Tibial nerve (tissue), 4 donors: ENCODE measurements around the gene ARL8B. TPM values are rescaled to one million over a fixed set of nuclear protein-coding genes. Genes with fewer than 3 reads are reported as not detected.

ENCODE experiments used
- DNase-seq, 2 donors: peaks; one replicate each; pipeline ENCODE4 v3.0.0-alpha.2; 2019; ENCODE audit warnings: low spot score in 2 of 2
- H3K27ac ChIP-seq, 4 donors: fragments of 200-600 bp; sonication (generic) in 3 of 4; one replicate each; pipeline ENCODE4 v1.5.1; 2017 to 2019; ENCODE audit warnings: mild to moderate bottlenecking in 1 of 4
- H3K27me3 ChIP-seq, 2 donors: fragments of 200-600 bp; sonication (generic) in 1 of 2; one replicate each; pipeline versions ENCODE4 v1.5.1 to v1.6.0; 2017 to 2019
- H3K36me3 ChIP-seq, 3 donors: fragments of 200-600 bp; sonication (generic); one replicate each; pipeline ENCODE4 v1.5.1; 2018 to 2019
- H3K4me1 ChIP-seq, 4 donors: fragments of 200-600 bp; sonication (generic) in 3 of 4; one replicate each; pipeline ENCODE4 v1.5.1; 2017 to 2019
- H3K4me3 ChIP-seq, 4 donors: fragments of 200-600 bp; sonication (generic) in 3 of 4; one replicate each; pipeline ENCODE4 v1.5.1; 2017 to 2019; ENCODE audit warnings: mild to moderate bottlenecking in 1 of 4, moderate library complexity in 1 of 4
- H3K9me3 ChIP-seq, 4 donors: fragments of 200-600 bp; sonication (generic) in 3 of 4; one replicate each; pipeline ENCODE4 v1.5.1; 2017 to 2019
- EP300 ChIP-seq, 2 donors: sonication (generic); formaldehyde crosslinking; IDR thresholded peaks; one replicate each; pipeline ENCODE4 v1.6.1; 2017; ENCODE audit warnings: antibody characterized with exemption in 2 of 2, mild to moderate bottlenecking in 1 of 2
- POLR2A ChIP-seq, 2 donors: fragments of 450-650 bp; IDR thresholded peaks; one replicate each; pipeline ENCODE4 v1.6.1; 2017; ENCODE audit warnings: antibody characterized with exemption in 2 of 2, mild to moderate bottlenecking in 2 of 2, moderate library complexity in 2 of 2
- WGBS, 2 donors: methylation state at CpG; one replicate each; pipeline ENCODE4 v1.1.5; 2018; 5-methylcytosine and 5-hydroxymethylcytosine counted together
- total RNA-seq, 4 donors: library from RNA; depleted of rRNA; stranded (reverse); fragments of >200 nt; gene quantifications; one replicate each; pipeline ENCODE4 v1.1.0, GENCODE V29; 2016
- TF ChIP-seq, protein P1 (sequence below), 5 experiments: fragments of 200-600 bp in 3 of 5; fragments of 450-650 bp in 2 of 5; sonication (generic) in 3 of 5; IDR thresholded peaks; one replicate each; pipeline ENCODE4 v1.5.1; 2016 to 2019; ENCODE audit warnings: antibody characterized with exemption in 5 of 5, mild to moderate bottlenecking in 3 of 5, moderate library complexity in 2 of 5

ARL8B gene
- total RNA-seq, 4 donors from 2014 or later: 47.6 to 54.4 (median 49.4) TPM

DNA sequence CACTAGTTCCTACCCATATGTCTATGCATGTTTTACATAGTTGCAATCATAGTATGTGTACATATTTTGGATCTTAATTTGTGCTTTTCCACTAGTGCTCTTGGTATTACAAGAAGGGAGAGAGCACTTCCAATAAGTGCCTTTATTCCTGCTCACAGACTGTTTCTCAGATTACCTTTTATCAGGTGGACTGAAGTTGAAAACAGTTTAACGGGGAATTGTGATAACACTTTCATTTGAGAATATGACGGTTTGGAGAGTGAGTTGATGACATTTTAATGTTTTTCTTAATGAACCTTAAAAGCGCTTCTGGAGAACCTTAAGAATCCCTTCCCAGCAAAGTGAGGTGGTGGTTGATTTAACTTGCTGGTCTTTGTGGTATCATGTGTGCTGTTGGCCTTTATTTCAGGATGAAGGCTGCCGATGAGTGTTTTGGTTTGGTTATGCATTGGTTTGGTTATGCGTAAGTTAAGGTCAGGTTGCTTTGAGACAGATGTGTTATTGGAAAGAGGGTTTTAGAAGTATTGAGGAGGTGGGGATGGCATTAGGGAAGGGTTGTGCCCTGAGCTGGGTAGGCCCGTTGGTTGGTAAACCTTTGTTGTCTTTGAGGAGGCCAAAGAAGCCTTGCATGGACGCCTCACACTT is 68.2 kb downstream of the ARL8B start:
- DNase-seq: no peak
- peak overlapping the region in 1 of 4 donors; percentile 10 for H3K4me3 ChIP-seq
- TF ChIP-seq POLR2A (IDR thresholded peaks at IDR 0.05): no peak
- TF ChIP-seq, protein P1, sequence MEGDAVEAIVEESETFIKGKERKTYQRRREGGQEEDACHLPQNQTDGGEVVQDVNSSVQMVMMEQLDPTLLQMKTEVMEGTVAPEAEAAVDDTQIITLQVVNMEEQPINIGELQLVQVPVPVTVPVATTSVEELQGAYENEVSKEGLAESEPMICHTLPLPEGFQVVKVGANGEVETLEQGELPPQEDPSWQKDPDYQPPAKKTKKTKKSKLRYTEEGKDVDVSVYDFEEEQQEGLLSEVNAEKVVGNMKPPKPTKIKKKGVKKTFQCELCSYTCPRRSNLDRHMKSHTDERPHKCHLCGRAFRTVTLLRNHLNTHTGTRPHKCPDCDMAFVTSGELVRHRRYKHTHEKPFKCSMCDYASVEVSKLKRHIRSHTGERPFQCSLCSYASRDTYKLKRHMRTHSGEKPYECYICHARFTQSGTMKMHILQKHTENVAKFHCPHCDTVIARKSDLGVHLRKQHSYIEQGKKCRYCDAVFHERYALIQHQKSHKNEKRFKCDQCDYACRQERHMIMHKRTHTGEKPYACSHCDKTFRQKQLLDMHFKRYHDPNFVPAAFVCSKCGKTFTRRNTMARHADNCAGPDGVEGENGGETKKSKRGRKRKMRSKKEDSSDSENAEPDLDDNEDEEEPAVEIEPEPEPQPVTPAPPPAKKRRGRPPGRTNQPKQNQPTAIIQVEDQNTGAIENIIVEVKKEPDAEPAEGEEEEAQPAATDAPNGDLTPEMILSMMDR (IDR thresholded peaks at IDR 0.05): no peak
- TF ChIP-seq EP300 (IDR thresholded peaks at IDR 0.05): no peak
- peaks cover 0 to 7% (median 0%) of the 10 kb centered on the region in 3 donors for H3K36me3 ChIP-seq
- H3K27me3 ChIP-seq: no peaks in the 10 kb centered on the region
- H3K9me3 ChIP-seq: no peaks in the 10 kb centered on the region
- peak overlapping the region in 1 of 4 donors; percentile 2 for H3K27ac ChIP-seq
- WGBS, 2 donors: 85 to 88% methylated on average over 7 of the region's 7 CpGs
- peaks cover 0 to 74% (median 34%) of the 10 kb centered on the region in 4 donors for H3K4me1 ChIP-seq

DNA sequence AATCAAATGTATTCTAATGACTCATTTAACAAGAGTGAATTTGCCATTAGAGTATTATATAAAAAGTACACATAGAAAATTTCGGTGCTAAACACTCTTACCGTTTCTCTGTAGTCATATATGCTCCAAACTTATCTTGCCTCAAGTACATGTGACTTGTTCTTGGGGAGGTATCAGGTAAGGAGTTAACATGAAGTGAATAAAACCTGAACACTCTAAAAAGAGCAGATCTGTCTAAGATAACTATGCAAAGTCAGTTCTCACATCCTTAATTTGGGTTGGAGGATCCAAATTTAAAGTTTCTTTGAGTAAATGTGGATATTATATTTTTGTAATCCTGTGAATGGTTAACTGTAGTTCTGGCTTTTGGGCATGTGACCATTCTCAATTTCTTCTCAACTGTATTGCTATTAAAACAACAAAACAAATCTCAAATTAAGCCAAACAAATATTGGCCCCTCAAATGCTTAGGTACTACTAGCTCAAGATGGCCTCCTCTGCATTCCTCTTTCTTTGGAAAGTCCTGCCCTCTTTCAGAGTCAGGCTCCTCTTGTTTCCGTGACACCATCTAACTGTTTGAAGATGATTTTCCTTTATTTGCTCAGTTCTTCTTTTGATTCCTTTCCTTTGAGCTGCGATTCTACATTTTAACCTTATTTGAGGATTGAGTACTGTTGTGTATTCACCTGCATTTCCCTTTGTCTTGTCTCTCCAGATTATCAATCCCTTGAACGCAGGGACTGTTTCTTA is 69.6 kb downstream of the ARL8B start:
- Histone ChIP-seq H3K4me1 (peaks cover 0 to 74% (median 37%) of the 10 kb centered on the region in 4 donors), H3K27ac (no peak overlapping the region), H3K36me3 (peaks cover 0 to 13% (median 0%) of the 10 kb centered on the region in 3 donors), H3K27me3 (no peaks in the 10 kb centered on the region), H3K9me3 (no peaks in the 10 kb centered on the region), H3K4me3 (no peak overlapping the region)
- 83 to 86% methylated on average over 5 of the region's 5 CpGs for WGBS, 2 donors
- TF ChIP-seq, protein P1 (IDR thresholded peaks at IDR 0.05): no peak
- TF ChIP-seq POLR2A (IDR thresholded peaks at IDR 0.05): no peak
- TF ChIP-seq EP300 (IDR thresholded peaks at IDR 0.05): no peak
- no peak for DNase-seq

DNA sequence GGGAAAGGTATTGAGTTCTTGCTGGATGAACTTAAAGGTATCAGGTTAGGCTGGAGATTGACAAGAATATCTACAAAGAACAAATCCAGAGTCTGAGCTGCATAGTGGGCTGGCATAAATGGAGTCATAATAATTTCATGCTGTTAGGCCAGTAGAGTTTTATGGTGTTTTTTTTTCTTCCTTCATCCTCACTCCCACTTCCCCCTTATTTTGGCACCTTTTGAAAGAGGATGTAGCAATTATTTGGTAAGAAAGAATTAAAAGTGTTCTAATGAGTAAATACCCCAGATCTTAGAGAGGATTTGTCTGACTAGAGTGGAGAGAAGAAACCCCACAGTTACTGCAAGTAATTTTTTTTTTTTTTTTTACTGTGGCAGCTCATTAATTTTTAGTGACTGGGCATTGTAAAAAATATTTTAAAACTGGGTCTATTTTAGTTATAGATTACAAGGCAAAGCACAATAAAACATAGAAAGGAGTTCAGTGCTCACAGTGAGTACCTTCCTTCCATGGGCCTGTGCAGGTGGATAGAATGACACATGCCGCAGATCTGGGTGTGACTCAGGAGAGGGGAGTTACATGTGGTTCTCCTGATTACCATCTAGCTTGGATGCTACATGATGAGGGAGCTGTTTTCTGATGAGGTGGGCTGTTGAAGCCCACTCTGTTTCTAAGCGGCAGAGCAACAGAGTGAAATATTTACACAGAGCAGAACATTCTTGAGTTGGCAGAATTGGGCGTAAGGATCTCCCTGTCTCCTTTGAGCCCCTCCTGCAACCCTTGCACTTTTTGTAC is 70.7 kb downstream of the ARL8B start:
- Histone ChIP-seq H3K27ac (no peak overlapping the region), H3K4me3 (no peak overlapping the region), H3K36me3 (peaks cover 0 to 14% (median 0%) of the 10 kb centered on the region in 3 donors), H3K27me3 (no peaks in the 10 kb centered on the region), H3K4me1 (peaks cover 0 to 80% (median 42%) of the 10 kb centered on the region in 4 donors), H3K9me3 (no peaks in the 10 kb centered on the region)
- no peak for DNase-seq
- TF ChIP-seq, protein P1 (IDR thresholded peaks at IDR 0.05): no peak
- TF ChIP-seq EP300 (IDR thresholded peaks at IDR 0.05): no peak
- WGBS, 2 donors: 94 to 98% methylated on average over 3 of the region's 3 CpGs

DNA sequence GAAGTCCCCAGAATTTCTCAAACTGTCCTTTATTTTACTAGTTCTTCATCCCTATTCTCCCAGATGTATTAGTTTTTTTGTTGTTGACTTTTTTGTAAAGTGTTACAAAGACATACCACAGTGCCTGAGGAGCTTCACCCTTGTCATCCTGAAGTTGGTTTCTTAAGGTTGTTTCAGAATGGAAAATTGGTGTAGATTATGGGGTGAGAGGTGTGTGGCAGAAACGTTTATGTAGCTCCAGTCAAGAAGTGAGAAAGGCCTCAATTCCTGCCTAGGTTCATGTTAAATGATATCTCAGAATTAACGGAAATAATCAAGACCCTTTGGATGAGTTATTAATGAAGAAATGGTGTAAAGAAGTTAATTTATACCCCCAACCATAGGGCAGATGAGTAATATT is 72.2 kb downstream of the ARL8B start:
- 70 to 87% methylated on average over 2 of the region's 2 CpGs for WGBS, 2 donors
- H3K36me3 ChIP-seq: peaks cover 0 to 21% (median 0%) of the 10 kb centered on the region in 3 donors
- H3K4me3 ChIP-seq: no peak overlapping the region
- no peaks in the 10 kb centered on the region for H3K9me3 ChIP-seq
- H3K27me3 ChIP-seq: no peaks in the 10 kb centered on the region
- peak overlapping the region in 1 of 4 donors; percentile 39 for H3K27ac ChIP-seq
- DNase-seq: no peak
- TF ChIP-seq EP300 (IDR thresholded peaks at IDR 0.05): no peak
- TF ChIP-seq POLR2A (IDR thresholded peaks at IDR 0.05): no peak
- TF ChIP-seq, protein P1 (IDR thresholded peaks at IDR 0.05): no peak
- H3K4me1 ChIP-seq: peaks cover 0 to 86% (median 47%) of the 10 kb centered on the region in 4 donors
